GM19324 (cell line): ENCODE data around the gene NAT10.

Source experiments
- ATAC-seq: cut with Tn5 transposase; IDR thresholded peaks from one replicate; pipeline ENCODE4 v1.9.1; 2021; ENCODE audit warnings: mild to moderate bottlenecking, moderate library complexity; ENCODE audit not compliant: unreplicated experiment, low FRiP score

NAT10 gene

DNA sequence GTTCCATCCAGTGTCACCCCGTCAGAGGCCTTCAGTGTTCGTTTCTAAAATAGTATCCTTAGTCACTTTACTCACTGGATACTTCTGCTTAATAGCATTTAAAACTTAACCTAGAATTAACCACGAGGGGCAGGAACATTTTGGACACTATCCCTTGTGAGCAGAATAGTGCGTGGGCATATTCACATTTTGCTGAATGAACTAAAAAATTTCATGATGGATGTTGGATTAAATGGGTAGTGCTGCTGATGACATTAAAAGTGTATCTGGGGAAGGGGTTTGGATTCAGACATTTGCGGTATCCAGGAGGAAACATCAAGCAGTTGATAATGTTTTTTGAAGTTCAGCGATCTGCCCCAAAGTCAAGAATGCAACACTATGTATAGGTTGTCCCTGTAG is 750 bp upstream of the NAT10 start:
- ATAC-seq: no peak

DNA sequence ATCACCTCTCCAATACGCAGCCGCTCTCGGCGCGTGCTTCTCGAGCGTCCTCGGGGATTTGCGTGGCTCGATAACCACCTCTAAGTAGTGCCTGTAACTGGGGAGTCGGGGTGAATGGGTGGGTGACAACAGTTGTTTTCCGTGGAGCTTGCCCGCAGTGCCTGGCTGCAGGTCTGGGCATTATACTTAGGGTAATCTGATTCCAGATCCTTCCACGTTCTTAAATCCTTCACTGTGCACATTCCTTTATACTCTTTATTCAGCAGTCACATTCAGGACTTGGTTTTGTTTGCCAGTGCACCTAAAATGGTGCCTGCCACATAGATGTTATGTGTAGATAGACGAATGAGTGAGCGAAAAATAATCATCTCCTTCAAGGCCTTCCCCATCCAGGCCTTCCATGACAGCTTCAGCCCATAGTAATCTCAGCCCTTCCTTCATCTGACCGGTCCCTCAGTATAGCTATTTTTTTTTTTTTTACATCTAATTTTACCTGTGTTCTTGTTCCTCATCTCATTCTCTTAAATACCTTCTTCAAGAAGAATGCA is 602 bp downstream of the NAT10 start:
- no peak for ATAC-seq

DNA sequence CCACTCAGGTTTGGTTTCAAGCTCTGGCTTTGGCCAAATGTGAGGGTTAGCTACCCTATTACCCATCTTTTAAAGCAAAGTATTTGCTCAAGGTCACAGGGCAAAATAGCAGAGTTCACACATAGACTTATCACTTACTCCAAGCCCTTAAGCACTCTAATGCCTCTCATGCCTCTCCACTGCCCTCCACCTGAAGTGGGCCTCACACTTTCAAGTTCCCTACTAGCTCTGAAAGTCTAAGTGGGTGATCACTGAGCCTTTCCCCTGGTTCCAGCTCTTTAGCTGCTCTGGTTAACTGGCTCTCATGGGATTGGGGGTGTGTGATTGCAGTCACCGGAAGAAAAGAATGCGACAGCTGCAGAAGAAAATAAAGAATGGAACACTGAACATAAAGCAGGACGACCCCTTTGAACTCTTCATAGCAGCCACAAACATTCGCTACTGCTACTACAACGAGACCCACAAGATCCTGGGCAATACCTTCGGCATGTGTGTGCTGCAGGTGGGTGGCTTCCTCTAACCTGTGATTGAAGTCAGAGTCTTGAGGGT is 6.4 kb downstream of the NAT10 start:
- no peak for ATAC-seq

GRCh38 chr11:34114014-34114413 is 8.6 kb downstream of the NAT10 start:
- no peak for ATAC-seq

DNA sequence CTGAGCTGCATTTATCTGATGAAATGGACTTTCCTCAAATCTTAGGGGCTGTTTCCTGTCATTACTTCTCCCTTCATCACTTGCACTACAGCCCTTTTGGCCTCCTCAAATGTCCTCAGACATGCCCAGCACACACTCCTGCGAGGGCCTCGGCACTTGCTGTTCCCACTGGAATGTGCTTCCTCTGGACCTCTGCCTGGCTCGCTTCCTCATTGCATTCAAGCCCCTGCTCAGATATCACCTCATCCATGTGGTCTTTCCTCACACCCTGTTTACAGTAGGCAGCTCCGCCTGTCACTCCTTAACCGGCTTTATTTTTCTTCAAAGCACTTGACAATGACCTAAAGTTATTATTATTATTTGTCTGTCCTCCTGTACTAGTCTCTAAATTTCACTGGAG is 9.0 kb downstream of the NAT10 start:
- ATAC-seq: no peak

GRCh38 chr11:34120651-34121050 is 15.2 kb downstream of the NAT10 start:
- no peak for ATAC-seq

DNA sequence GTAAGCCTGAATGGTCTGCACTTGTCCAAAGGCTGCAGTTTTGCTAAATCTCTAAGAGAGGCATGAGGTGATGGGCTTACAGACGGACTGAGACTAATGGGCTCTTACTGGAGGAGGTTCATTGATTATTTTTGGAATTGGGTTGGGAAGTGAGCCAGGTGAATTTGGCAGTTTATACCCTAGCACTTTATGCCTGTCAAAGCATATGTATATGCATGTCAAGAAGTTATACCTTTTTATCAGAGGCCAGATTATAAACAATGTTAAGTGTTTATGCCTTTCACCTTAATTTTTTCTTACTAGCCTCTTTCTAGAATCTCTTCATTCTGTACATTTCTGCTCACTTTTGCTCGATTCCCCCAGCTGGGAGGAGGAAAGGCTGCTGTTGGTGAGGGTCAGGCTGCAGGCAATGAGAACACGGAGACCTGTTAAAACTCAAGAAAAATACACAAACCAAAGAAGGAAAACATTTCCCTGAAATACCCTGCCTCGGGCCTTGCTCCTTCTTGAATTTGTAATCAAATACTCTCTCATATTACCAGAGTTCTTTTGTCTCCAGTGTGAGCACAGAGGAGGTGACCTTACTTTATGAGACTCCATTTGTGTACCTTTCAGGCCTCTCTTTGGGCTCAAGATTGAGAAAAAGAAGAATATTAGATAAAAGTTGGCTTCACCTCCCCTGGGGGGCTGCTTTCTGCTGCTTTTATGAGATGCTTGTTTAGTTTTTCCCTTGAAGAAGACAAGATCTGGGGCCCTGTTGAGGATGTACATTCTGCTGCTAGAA is 19.6 kb downstream of the NAT10 start:
- no peak for ATAC-seq

- no peak for ATAC-seq
Measured at GRCh38 chr11:34126959-34127848, 21.8 kb downstream of the NAT10 start.

- no peak for ATAC-seq
Measured at GRCh38 chr11:34128824-34129223, 23.4 kb downstream of the NAT10 start.

DNA sequence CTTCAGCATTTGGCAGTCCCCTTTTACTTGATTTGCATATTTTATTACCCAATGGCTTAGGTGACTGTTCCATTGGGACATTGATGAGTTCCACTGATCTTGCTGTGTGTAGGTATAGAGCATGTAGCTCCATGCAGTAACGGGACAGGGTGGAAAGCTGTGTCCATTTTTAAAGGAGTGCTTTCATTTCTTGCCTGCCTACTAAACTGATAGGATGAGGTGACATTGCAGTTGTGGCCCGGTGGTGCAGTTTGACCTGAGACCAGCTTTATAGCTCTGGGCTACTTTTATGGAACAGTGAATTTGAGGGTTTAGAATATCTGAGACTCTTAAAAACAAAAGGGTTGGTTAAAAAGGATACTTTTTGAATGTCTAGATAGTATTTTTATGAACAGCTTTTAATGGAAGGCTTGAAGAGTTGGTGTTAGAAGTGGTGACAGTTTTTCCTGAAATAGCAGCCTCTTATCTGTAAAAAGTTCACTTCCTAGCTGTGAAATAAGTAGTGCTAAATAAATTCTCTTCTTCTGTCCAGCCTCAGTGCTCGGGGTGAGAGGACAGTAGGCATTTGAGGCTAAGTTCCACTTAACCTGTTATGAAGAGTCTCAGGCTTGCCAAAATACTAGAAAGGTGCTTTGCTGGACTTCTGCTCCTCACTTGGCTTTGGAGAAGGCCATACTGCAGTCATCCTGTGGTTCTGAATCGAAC is 27.0 kb downstream of the NAT10 start:
- ATAC-seq: no peak

DNA sequence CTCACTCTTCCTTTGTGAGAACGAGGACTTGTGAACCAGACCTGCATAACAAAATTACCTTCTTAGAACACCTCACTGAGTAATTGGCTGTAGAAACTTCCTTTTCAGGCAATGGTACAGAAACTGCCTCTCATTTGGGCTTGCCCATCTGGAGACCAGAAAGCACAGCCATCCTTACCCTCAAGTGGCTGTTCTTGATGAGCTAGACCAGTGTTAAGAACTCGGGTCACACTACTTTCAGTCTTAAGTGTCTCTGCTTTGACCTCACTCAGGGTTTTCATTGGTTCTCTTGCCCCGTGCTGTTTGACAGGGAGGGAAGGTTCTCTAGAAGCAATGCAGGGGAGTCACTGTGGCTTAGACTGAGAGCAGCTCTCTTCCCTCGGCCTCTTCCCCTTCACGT is 29.3 kb downstream of the NAT10 start:
- no peak for ATAC-seq

- no peak for ATAC-seq
Measured at GRCh38 chr11:34135439-34135838, 30.0 kb downstream of the NAT10 start.

- ATAC-seq: no peak
Measured at GRCh38 chr11:34136420-34136819, 31.0 kb downstream of the NAT10 start.

- no peak for ATAC-seq
Measured at GRCh38 chr11:34139346-34139745, 33.9 kb downstream of the NAT10 start.

- no peak for ATAC-seq
Measured at GRCh38 chr11:34140149-34140548, 34.7 kb downstream of the NAT10 start.

GRCh38 chr11:34143048-34143447 is 37.6 kb downstream of the NAT10 start:
- no peak for ATAC-seq

GRCh38 chr11:34145073-34145472 is 39.6 kb downstream of the NAT10 start:
- ATAC-seq: no peak

GRCh38 chr11:34145847-34146381 is 40.5 kb downstream of the NAT10 start:
- no peak for ATAC-seq

DNA sequence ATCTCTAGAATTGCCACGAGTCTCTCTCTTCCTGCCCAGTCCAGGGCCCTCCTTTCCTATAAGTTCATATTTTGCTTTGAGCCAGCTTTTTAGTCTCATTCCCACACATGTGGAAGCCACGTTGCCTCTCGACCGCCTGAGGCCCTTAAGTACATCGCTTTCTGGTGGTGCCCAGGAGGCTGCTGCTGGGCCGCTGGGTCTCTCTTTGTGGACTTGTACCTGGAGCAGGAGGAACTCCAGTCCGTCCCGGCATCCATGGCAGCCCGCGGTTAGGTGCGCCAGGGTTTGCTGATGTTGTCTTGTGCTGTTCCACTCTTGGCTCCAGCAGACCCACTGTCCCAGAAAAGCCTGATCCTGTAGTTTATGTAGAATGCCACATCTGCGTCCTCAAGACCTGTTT is 41.0 kb downstream of the NAT10 start:
- no peak for ATAC-seq

DNA sequence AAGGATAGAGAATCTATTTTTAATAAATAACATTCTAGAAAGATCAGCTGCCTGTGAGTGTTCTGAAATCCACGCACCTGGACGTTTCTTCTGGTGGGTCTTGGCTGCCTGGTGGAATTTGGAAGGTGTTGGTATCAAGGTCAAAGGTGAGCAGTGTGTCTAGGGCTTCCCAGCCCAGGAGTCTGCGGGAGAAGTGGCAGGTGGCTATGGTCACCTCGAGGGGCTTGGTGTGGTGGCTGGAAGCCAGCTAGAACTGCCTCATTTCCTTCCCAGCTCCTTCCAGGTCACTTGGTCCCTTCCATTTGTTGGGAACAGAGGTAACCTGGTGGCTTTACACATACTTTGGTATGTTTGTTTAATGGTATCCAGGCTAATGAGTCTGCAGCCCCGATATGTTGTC is 41.4 kb downstream of the NAT10 start:
- no peak for ATAC-seq
